Kidney epithelial cell (primary cell): ENCODE measurements around the gene APLN. TPM values are rescaled to one million over a fixed set of nuclear protein-coding genes. Genes with fewer than 3 reads are reported as not detected.

Experiments used
- DNase-seq: peaks from one replicate; pipeline ENCODE4 v3.0.0-alpha.2; 2010; ENCODE audit warnings: low read depth
- H3K27me3 ChIP-seq: 2 replicates; pipeline ENCODE4 v1.6.0; 2011; ENCODE audit warnings: low read length; ENCODE audit not compliant: control insufficient read depth, insufficient read depth
- H3K36me3 ChIP-seq: 2 replicates; pipeline ENCODE4 v1.5.1; 2011; ENCODE audit warnings: low read length; ENCODE audit not compliant: control insufficient read depth, insufficient read depth
- H3K4me3 ChIP-seq: 2 replicates; pipeline ENCODE4 v1.5.1; 2011; ENCODE audit warnings: low read depth, mild to moderate bottlenecking, control low read depth, low read length
- CTCF ChIP-seq: IDR thresholded peaks from 2 replicates; pipeline ENCODE4 v1.5.1; 2011; ENCODE audit warnings: mild to moderate bottlenecking, moderate library complexity, low read length, control low read depth, inconsistent platforms; ENCODE audit not compliant: insufficient read depth, poor library complexity, severe bottlenecking
- total RNA-seq: library from RNA; depleted of rRNA; stranded (reverse); fragments of >200 nt; gene quantifications from 2 replicates; pipeline ENCODE4 v1.2.3, GENCODE V29; 2015

APLN gene
- total RNA-seq, 1 donor from 2014 or later: 0.17 TPM

GRCh38 chrX:129653181-129653970 is 1.4 kb downstream of the APLN start:
- no peak overlapping the region for H3K4me3 ChIP-seq
- no peaks in the 10 kb centered on the region for H3K36me3 ChIP-seq
- peaks cover 18% of the 10 kb centered on the region for H3K27me3 ChIP-seq
- no peak for DNase-seq
- no peak for TF ChIP-seq CTCF

GRCh38 chrX:129652565-129653169 is 2.1 kb downstream of the APLN start:
- Histone ChIP-seq H3K36me3 (no peaks in the 10 kb centered on the region), H3K27me3 (peaks cover 18% of the 10 kb centered on the region), H3K4me3 (no peak overlapping the region)
- no peak for TF ChIP-seq CTCF
- DNase-seq: no peak

GRCh38 chrX:129651756-129652564 is 2.8 kb downstream of the APLN start:
- Histone ChIP-seq H3K36me3 (no peaks in the 10 kb centered on the region), H3K4me3 (no peak overlapping the region), H3K27me3 (peaks cover 20% of the 10 kb centered on the region)
- TF ChIP-seq CTCF: no peak
- no peak for DNase-seq

- TF ChIP-seq CTCF: no peak
- DNase-seq: no peak
- peaks cover 23% of the 10 kb centered on the region for H3K27me3 ChIP-seq
- no peak overlapping the region for H3K4me3 ChIP-seq
- no peaks in the 10 kb centered on the region for H3K36me3 ChIP-seq
Observed at GRCh38 chrX:129650821-129651510, 3.8 kb downstream of the APLN start.

GRCh38 chrX:129650183-129650689 is 4.5 kb downstream of the APLN start:
- DNase-seq: no peak
- Histone ChIP-seq H3K27me3 (peaks cover 23% of the 10 kb centered on the region), H3K4me3 (no peak overlapping the region), H3K36me3 (no peaks in the 10 kb centered on the region)
- TF ChIP-seq CTCF: no peak
